Heart right ventricle (tissue), 16 donors: Measurements from ENCODE around the gene CUL4A. TPM values are rescaled to one million over a fixed set of nuclear protein-coding genes. Genes with fewer than 3 reads are reported as not detected.

ENCODE experiments used
- ATAC-seq, 8 donors: fragments of 200-7000 bp; cut with Tn5 transposase; one replicate each; pipeline ENCODE4 v1.9.1; 2020; ENCODE audit warnings: mild to moderate bottlenecking in 8 of 8, moderate library complexity in 8 of 8, moderate number of reproducible peaks in 1 of 8
- DNase-seq, 2 donors: peaks; one replicate each; pipeline ENCODE4 v3.0.0-alpha.2; 2020
- H3K27ac ChIP-seq, 10 donors: fragments of 200-600 bp; sonication (generic) in 2 of 10; one replicate each; pipeline versions ENCODE4 v1.5.0 to v1.8.0; 2020 to 2022; ENCODE audit warnings: mild to moderate bottlenecking in 3 of 10
- H3K27me3 ChIP-seq, 7 donors: fragments of 200-600 bp; one replicate each; pipeline ENCODE4 v1.8.0; 2021 to 2022; ENCODE audit warnings: mild to moderate bottlenecking in 2 of 7
- H3K36me3 ChIP-seq, 9 donors: fragments of 200-600 bp; sonication (generic) in 1 of 9; one replicate each; pipeline versions ENCODE4 v1.5.0 to v1.8.0; 2020 to 2022; ENCODE audit warnings: mild to moderate bottlenecking in 2 of 9
- H3K4me1 ChIP-seq, 9 donors: fragments of 200-600 bp; sonication (generic) in 1 of 9; one replicate each; pipeline versions ENCODE4 v1.5.0 to v1.8.0; 2020 to 2022; ENCODE audit warnings: mild to moderate bottlenecking in 4 of 9
- H3K4me3 ChIP-seq, 10 donors: fragments of 200-600 bp; sonication (generic) in 2 of 10; one replicate each; pipeline versions ENCODE4 v1.5.0 to v1.8.0; 2020 to 2022; ENCODE audit warnings: mild to moderate bottlenecking in 7 of 10, moderate library complexity in 2 of 10
- H3K9me3 ChIP-seq, 11 donors: fragments of 200-600 bp in 10 of 11; sonication (generic) in 2 of 11; one replicate each; pipeline versions ENCODE4 v1.5.0 to v1.8.0; 2013 to 2022; ENCODE audit warnings: mild to moderate bottlenecking in 2 of 11, control low read depth in 1 of 11, moderate library complexity in 1 of 11
- CTCF ChIP-seq, 9 donors: fragments of 200-600 bp; sonication (generic) in 2 of 9; IDR thresholded peaks; one replicate each; pipeline versions ENCODE4 v1.5.0 to v1.8.0; 2021 to 2022; ENCODE audit warnings: antibody characterized with exemption in 9 of 9, mild to moderate bottlenecking in 5 of 9, moderate library complexity in 1 of 9
- WGBS, 2 donors: extraction: QIAGEN DNeasy Blood & Tissue Kit; methylation state at CpG; one replicate each; pipeline ENCODE4 v1.1.7; 2013; ENCODE audit warnings: inconsistent platforms in 1 of 2; 5-methylcytosine and 5-hydroxymethylcytosine counted together
- intact Hi-C, 10 donors: fragments of 100-400 bp; cut with DNase I; formaldehyde crosslinking; loops; one replicate each; pipeline versions ENCODE4 v1.11.1 to v1.14.2; 2022
- polyA plus RNA-seq, 2 donors: library from polyadenylated mRNA; stranded (reverse); fragments of 200-250 nt; gene quantifications; one replicate each; pipeline ENCODE4 v1.2.3, GENCODE V29; 2013
- total RNA-seq, 10 donors: library from RNA; stranded (reverse); fragmentation: NEBNext Ultra II Directional in 3 of 10; extraction: Animal tissue kit (Norgen Biotek cat#: 25700) in 3 of 10; gene quantifications; one replicate each; pipeline versions ENCODE4 v1.2.1 to v1.2.4, GENCODE V29; 2021 to 2023
- donor health status: Arrhythmogenic right ventricular cardiomyopathy.
- donor health status: ischemic (EF 13 %, LVEDD 7.1; RV severe dilation, severe dysfunction).
- donor health status: healthy with polysubstance abuse.
- donor health status: DM: no; HTN: yes; CAD: no.
- donor health status: DM: no; HTN: no; CAD: no.
- donor health status: ischemic (EF 25% LVEDD 6.9; RV normal size, moderate dysfunction).
- donor health status: ischemic (EF 25% LVEDD 5.7; RV mildly dilated, moderate dysfunction).
- donor health status: healthy.
- donor health status: DM: yes; HTN: yes; CAD: no.
- donor health status: Ischemic cardiomyopathy.
- donor health status: ischemic (EF 35%, LVEDD 5.7; RV mildly dilated, moderate dysfunction).
- donor health status: nonischemic (EF 11% LVEDD 7.7; RV severe dilation, severe dysfunction).
- donor health status: DM: yes; HTN: yes; CAD: no.
- donor health status: PGD.
- donor health status: ischemic (EF 29% LVEDD 5.4; RV normal size, mild dysfunction).
- donor health status: nonischemic (EF 23%, LVEDD 6.1; RV moderate dilation, normal function).

The CUL4A gene
- total and polyA plus RNA-seq, 12 donors: 35.8 to 141 (median 110) TPM

DNA sequence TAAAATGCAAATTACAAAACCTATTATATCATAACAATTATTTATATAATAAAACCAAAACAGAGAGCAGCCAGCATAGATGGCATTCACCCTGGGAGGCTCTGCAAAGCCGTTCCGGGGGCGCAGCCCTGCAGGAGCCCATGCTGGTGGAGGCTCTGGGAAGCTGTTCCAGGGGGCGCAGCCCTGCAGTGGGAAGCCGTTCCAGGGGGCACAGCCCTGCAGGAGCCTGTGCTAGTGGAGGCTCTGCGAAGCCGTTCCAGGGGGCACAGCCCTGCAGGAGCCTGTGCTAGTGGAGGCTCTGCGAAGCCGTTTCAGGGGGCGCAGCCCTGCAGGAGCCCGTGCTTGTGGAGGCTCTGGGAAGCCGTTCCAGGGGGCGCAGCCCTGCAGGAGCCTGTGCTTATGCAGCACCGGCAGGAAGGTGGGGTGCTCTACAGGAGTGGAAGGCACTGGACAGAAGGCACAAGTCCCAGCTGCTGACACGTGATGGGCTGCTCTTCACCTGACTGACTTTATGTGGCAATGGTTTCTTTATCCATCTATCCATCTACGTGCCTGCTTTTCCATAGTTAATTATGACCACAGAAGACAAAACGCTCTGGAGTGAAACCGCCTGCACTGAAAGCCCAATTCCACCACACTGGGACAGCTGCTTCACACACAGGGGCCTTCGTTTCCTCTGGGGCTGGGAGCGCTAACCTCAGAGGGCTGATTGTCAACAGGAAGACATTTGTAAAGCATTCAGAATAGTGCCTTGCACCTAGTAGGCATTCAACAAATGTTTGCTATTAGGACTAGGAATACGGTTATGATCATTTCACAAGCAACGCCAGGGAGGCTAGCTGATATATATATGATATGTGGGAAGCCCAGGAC is 24.6 kb upstream of the CUL4A start:
- H3K4me3 ChIP-seq: no peak overlapping the region
- H3K4me1 ChIP-seq: peaks cover 0 to 35% (median 13%) of the 10 kb centered on the region in 9 donors
- intact Hi-C loops: no loop called here
- no peaks in the 10 kb centered on the region for H3K9me3 ChIP-seq
- TF ChIP-seq CTCF (IDR thresholded peaks at IDR 0.05): no peak
- peaks cover 0 to 82% (median 27%) of the 10 kb centered on the region in 9 donors for H3K36me3 ChIP-seq
- H3K27ac ChIP-seq: peak overlapping the region in 1 of 10 donors; percentile 85
- ATAC-seq (no peak), DNase-seq (no peak)
- 92 to 94% methylated on average over 22 of the region's 22 CpGs for WGBS, 2 donors
- H3K27me3 ChIP-seq: no peaks in the 10 kb centered on the region

GRCh38 chr13:113186061-113186900 is 23.1 kb upstream of the CUL4A start:
- TF ChIP-seq CTCF (IDR thresholded peaks at IDR 0.05): no peak
- 80 to 85% methylated on average over 13 of the region's 13 CpGs for WGBS, 2 donors
- no peak for DNase-seq
- Histone ChIP-seq H3K4me3 (peak overlapping the region in 1 of 10 donors; percentile 18), H3K36me3 (peaks cover 0 to 82% (median 24%) of the 10 kb centered on the region in 9 donors), H3K27me3 (no peaks in the 10 kb centered on the region), H3K4me1 (peaks cover 0 to 30% (median 10%) of the 10 kb centered on the region in 9 donors), H3K27ac (peak overlapping the region in 8 of 10 donors; percentile 63 to 85 (median 69)), H3K9me3 (no peaks in the 10 kb centered on the region)
- ATAC-seq: peak in 1 of 8 donors; percentile 25
- intact Hi-C loops: loop anchor here in 1 of 10 donors (2.0 kb wide), 1 partner anchor 21 kb away; no protein-coding TSS in a partner anchor

- ATAC-seq: peak; percentile 89 to 100 (median 97)
- no peaks in the 10 kb centered on the region for H3K27me3 ChIP-seq
- H3K27ac ChIP-seq: peak overlapping the region in 8 of 10 donors; percentile 63 to 85 (median 69)
- intact Hi-C loops: loop anchor here in 1 of 10 donors (2.0 kb wide), 1 partner anchor 20 kb away; no protein-coding TSS in a partner anchor
- DNase-seq: peak; percentile 82 to 89
- no peaks in the 10 kb centered on the region for H3K9me3 ChIP-seq
- H3K36me3 ChIP-seq: peaks cover 0 to 83% (median 24%) of the 10 kb centered on the region in 9 donors
- peak in 4 of 9 donors; percentile 8 to 35 (median 16) for TF ChIP-seq CTCF (IDR thresholded peaks at IDR 0.05)
- peaks cover 0 to 30% (median 10%) of the 10 kb centered on the region in 9 donors for H3K4me1 ChIP-seq
- H3K4me3 ChIP-seq: peak overlapping the region in 3 of 10 donors; percentile 2 to 18 (median 16)
- 37 to 41% methylated on average over 9 of the region's 9 CpGs for WGBS, 2 donors
Observed at GRCh38 chr13:113187263-113187669, 22.1 kb upstream of the CUL4A start.
